HL-60/S4 treated with retinoic acid at 250 ng/mL for 4 days and 3 days (cell line): ENCODE measurements around the gene TUBB6.

ENCODE experiments used
- in situ Hi-C: fragments of 300-500 bp; cut with MboI; formaldehyde crosslinking; loops from 2 replicates; pipeline ENCODE4 v1.7.0; 2022; ENCODE audit warnings: low sequenced_read_pairs

Gene TUBB6

DNA sequence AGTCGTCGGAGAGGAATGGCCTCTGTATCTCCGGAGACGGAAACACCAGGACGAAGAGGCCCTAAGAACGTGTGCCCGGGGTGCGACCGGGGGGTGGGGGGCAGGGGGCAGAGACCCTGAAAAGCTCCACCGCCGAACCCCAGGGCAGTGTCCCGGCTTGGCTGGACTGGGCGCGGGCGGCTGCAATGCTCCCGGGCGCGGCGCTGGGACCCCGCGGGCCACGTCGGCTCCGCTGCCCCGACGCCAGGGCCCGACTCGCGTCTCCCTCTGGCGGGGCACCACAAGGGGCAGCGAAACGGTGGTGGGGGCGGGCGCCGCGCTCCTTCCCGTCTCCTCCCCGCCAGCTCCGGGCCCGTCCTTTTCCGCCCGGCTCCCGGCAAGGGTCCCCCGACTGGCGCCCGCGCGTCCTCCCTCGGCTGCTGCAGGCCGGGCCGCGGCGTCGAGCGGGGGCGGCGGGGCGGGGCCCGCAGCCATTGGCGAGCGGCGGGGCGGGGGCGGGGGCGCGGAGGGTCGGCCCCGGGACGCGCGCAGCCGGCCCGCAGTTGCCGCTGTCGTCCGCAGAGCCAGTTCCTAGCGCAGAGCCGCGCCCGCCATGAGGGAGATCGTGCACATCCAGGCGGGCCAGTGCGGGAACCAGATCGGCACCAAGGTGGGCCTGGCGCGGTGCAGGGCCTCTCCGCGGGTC, at the start of gene TUBB6:
TSS of gene TUBB6 (plus strand) at position 541 of the 685 bp plus-strand sequence. CDS start at position 593, 52 bp downstream.
- in situ Hi-C loops = no loop called here

DNA sequence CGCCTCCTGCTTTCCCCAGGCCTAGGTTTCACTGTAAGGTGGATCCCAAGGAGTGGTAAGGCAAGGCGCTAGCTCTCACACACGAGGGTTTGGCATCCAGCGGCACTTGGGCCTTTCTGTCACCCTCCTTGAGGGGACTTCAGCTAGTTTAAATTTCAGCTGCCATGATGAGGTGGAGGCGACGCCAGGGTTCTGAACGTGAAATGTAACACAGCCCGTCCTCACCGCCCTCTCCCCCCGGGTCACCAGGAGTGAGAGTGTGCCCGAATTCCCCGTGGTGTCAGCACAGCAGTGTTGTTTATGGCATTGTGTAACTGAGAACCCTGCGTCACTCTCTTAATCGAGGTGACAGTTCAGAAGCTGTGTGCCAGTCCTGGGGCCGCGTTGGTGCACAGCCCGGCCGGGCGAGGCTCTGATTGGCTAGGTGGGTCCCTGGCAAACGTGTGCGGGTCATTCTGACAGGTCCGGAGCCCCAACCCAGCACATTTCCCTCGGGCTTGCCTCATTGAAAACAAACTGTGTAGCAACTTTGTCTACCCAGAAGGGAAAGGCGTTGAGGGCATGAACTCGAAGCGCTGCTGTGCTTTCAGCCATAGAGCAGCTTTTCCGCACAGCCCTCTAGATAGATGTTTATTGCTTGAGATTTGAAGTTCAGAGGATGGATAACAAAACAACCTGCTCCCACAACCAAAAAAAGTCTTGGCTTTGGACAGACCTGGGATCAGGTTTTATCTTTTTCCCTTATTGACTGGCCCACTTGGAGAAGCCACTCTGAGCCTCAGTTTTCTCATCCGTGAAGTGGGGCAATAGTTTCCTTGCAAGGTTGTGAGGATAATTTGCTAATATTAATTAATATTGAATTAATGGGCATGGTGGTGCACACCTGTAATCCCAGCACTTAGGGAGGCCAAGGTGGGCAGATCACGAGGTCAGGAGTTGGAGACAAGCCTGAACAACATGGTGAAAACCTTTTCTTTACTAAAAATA, 49.0 kb upstream of the TUBB6 start:
- in situ Hi-C loops = no loop called here

DNA sequence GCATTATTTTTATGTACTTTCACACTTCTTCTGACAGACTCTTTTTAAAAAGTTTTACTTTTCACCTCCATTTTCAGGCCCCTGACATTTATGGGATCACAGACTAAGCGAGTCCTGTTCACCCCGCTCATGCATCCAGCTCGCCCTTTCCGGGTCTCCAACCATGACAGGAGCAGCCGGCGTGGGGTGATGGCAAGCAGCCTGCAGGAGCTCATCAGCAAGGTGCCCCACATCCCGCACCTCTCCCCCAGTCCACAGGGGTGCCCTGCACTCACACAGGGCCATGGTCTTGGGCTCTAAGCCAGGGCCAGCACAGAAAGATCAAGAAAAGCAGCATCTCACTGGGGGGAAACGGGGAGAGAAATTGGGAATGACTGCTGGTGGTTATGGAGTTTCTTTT, 45.3 kb upstream of the TUBB6 start:
- in situ Hi-C loops = no loop called here

DNA sequence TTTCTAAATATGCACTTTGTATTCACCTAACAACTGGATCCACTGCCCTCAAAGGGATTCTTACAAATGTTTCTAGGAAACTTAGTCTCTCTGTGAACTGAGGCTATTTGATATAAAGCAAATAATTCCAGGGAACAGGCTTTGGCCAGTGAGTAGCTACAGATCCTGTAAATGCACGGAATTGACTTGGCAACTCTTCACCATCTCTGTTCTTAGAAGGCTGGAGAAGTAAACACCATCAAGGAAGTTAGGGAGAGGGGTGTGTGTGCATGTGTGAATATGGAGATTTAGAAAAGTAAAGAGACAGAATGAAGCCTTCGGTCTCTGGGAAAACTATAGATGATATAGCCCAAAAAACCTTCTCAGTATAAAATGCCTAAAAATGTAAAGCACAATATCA, 43.2 kb upstream of the TUBB6 start:
- in situ Hi-C loops = no loop called here

DNA sequence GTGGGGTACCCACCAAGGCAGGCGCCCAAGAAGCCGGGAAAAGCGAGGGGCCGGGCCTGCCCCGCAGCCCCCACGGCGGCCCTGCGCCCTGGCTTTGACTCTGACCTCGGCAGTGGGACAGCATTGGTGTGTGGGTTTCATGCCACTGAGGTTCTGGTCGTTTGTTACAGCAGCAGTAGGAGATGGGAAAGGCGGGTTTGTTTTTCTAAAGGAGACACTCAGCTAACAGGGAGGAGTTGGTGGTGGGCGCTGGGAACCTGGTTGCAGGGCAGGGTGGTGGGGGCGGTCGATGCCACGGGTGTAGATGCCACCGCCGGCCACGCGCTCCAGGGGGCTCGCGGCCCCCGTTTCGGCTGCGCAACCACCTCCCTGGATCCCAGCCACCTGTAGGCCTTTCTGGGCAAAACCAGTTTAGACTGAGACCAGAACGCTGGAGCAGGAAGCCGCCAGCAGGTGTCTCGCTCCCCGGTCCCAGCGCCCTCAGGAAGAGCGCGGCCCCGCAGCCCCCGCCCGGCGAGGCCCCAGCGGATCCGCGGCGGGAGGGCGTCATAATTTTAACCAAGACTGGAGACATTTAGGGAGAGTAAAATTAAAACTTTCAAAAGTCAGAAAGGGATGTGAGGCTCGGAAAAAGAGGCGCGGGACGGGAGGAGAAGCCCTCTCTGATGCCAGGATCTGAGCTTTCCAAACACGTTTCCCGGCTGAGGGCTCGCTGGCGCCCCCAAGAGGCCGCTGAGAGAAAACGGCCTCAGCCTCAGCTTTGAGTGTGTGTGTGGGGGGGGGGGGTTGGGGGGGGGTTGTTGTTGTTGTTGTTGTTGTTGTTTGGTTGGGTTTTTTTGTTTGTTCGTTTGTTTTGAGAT, 36.4 kb upstream of the TUBB6 start:
- in situ Hi-C loops = no loop called here

DNA sequence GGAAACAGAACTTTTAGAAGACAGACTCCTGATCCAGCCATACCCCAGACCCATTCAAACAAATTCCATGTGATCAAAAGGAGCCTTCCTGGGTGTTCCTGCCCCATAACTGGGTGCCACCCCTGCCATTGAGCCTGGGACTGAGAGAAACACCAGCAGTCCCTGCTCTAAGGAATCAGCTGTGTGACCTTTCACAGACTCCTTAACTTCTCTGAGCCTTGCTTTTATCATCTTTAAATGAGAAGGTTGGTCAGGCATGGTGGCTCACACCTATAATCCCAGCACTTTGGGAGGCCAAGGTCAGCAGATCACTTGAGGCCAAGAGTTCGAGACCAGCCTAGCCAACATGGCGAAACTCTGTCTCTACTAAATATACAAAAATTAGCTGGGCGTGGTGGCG, 33.2 kb upstream of the TUBB6 start:
- in situ Hi-C loops = no loop called here

DNA sequence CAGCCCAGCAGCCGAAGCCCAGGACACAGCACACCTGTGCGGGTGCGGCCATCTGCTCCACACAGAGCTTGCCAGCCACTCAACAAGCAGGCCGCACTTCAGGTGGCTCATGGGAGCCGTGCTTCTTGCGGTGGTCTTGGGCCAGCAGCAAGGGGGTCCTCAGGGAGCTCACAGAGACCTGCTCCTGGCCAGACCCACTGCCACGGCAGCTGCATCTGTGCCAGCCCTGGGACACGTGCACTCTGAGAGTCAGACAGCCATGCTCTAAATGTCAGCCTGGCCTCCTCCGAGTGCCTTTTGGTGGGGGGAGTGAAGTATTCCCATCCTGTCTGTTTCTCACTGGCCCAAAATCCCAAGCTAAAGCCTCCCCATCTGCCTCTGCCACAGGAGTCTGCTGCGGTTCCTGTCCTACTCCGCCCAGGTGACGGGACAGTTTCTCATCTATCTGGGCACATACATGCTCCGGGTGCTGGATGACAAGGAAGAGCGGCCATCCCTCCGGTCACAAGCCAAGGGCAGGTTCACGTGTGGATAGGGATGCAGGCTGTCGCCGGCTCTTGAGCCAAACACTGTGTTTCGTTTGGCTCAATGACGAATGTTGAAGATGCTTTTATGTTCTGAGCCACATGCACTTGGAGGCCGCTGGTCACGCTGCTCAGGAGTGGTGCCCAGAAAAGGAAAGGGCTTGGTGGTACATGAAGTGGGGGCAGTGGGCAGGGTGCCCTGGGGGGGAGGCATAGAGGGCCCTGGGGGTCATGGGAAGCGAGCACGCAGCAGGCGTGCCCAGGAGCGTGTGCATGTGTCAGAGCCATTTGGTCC, 31.1 kb upstream of the TUBB6 start:
- in situ Hi-C loops = no loop called here

DNA sequence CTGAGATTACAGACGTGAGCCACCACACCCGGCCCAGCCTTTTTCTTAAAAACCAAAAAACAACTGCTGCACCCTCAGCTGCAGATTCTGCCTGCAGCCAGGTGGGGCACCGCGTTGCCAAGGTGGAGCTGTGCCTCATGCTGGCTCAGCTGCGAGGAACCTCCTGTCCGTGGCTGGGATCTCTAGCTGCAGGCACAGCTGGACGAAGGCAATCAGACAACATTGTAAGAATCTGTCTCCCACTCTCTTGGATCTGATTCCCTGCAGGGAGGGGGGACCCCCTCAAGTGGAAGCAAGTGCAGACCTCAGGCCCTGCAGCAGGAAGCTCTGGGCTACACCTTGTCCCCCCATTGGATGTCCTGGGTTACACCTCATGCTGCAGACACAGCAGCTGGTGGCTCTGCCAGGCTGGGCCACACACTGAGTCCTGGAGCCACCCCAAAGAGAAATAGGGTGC, 29.8 kb upstream of the TUBB6 start:
- in situ Hi-C loops = no loop called here

DNA sequence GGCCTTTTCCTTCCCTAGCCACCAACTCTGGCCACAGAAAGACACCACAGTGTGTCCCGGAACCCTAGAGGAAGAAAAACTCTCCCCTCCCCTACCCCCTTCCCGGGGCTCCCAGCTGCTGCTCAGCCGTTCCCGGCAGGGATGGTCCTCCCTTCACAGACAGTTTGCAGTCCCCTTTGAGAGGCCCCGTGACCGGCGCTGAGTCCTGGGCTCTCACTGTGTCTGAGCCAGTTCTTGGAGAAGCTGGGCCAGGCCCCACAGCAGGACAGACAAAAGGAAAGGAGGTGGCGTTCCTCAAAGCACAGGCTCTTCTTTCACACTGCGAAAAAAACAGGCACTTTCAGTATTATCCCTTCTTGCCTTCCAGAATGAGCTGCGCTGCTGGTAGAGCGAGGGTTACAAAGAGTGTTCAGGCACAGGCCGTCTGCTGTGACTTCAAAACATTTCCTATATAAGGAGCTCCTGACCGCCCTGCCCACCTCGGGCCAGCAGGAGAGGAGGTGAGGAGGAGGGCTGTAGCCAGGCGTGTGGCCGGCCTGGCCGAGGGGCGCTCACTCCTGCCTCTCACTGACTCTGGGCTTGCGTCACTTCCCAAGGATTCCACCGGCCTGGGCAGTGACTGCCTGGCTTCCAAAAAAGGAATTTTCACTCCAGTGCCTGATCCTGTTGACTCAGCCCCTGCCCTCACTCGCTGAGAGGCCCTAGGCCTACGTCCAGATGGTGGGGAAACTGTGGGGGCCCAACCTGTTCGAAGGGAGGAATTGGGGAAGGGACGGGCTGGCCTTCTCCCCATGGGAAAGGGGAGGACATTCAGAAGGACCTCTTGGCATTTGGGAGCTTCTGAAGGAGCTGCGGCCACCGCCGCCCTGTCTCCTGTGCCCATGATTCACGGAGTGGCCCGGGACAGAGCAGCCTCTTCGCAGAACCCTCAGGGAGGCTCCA, 29.0 kb upstream of the TUBB6 start:
- in situ Hi-C loops = no loop called here

DNA sequence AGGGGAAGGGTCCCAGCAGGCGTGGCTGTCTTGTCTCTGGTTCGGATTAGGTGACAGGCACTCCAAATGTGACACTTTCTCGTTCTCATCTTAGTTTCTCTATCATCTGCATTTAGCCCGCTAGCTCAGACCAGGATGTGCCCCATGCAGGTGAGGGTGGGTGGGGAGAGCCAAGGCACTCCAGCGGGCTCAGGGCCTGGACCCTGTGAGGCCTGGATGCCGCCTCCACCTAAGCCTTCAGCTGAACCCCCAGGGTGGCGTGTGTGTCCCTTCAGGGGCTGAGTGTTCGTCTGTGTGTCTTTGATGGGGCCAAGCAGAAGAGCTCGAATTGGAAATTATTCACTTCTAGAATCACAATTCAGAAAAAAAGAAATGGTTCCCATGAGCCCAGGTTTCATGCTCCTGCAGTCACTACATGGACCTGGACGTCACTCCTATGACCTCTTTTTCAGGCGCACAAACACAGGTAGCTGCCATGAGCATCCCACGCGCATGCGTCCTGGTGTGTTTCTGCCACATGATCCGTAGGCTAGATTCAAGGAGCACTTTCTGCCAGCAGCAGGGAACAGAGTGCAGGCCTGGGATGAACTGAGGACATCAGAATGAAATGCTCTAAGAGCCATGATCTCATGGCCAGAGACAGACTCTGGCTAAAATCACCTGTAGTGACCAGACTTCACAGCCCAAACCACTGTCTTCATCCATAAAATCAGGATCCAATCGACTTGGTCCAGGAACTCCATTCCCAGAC, 28.1 kb upstream of the TUBB6 start:
- in situ Hi-C loops = no loop called here

DNA sequence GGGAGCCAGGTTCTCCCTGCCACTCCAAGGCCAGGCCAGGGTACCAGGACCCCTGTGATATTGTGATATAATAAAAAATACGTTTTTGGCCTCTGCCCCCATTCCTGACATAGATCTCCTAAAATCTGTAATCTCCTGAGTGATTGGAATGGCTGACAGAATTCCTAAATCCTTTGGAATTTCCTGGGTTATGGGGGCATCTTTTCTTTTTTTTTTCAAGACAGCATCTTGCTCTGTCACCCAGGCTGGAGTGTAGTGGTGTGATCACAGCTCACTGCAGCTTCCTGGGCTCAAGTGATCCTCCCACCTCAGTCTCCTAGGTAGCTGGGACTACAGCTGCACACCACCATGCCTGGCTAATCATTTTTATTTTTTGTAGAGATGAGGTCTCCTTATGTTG, 26.2 kb upstream of the TUBB6 start:
- in situ Hi-C loops = no loop called here

DNA sequence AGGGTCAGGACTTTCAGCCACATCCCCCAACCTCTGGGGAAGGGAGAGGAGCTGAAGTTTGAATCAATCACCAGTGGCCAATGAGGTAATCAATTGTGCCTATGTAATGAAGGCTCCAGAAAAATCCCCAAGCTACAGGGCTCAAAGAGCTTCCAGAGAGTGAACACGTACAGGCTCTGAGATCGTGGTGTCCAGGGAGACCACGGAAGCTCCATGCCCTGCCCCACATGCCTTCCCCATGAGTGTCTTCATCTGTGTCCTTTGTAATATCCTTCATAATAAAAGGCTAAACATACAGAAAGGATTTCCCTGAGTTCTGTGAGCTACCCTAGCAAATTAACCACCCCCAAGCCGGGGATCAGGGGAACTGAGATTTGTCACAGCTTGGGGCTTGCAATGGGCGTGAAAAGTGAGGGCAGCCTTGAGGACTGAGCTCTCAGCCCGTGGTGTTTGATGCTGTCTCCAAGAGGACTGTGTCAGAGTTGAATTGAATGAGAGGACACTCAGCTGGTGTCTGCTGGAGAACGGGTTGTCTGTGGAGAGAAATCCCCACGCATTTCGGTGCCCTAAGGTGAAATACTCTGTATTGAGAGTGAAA, 25.5 kb upstream of the TUBB6 start:
- in situ Hi-C loops = no loop called here

DNA sequence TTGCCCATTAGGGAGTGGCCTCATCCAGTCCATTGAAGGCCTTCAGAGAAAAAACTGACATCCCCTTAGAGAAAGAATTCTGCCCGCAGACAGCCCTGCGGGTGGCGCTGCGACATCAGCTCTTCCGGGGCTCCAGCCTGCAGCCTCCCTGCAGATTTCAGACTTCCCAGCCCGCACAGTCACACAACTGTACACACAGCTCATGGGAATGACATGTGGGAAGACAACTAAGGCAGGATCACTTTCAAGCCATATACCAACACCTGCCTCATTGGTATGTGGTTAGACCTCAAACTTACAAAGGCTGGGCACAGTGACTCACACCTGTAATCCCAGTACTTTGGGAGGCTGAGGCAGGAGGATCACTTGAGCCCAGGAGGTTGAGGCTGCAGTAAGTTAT, 24.8 kb upstream of the TUBB6 start:
- in situ Hi-C loops = no loop called here

DNA sequence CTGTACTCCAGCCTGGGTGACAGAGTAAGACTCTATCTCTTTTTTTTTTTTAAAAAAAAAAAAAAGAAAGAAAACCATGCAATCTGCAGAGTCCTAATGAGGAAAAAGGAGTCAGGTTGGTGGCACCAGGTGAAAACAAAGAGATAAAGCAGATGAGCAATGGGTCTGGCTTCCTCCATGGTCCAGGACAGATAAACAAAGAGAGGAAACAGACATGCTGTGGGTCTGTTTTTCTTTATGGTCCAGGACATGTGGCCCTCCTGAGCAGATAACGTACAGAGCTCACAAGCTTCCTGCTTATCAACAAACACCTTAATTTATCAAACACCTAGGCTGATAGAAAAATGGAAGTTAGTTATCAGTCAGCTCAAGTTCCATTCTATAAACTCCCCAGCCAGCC, 24.4 kb upstream of the TUBB6 start:
- in situ Hi-C loops = no loop called here

DNA sequence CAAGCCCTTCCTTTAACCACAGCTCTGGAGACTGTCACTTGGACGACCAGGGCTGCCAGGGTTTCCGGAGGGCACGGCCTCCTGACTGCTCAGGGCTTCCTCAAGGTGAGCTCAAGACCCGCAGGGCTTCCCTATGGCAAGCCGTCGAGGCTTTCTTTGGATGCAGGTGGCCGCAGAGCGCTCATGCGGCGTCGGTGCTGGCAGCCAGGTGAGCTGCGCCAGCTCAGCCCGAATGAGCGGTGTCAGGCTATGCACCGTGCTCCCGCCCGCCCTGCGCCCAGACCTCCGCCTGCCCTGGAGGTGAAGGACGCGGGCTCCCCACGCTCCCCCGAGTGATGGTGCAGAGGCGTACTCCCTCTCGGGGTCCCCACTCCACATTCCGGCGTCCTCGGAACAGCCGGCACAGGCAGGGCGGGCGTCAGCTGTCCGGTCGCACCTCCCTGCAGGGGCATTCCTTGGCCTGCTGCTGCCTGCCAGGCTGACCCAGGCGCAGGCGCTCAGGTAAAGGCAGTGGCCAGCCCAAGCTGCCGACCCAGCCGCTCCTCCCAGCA, 20.8 kb upstream of the TUBB6 start:
- in situ Hi-C loops = no loop called here

DNA sequence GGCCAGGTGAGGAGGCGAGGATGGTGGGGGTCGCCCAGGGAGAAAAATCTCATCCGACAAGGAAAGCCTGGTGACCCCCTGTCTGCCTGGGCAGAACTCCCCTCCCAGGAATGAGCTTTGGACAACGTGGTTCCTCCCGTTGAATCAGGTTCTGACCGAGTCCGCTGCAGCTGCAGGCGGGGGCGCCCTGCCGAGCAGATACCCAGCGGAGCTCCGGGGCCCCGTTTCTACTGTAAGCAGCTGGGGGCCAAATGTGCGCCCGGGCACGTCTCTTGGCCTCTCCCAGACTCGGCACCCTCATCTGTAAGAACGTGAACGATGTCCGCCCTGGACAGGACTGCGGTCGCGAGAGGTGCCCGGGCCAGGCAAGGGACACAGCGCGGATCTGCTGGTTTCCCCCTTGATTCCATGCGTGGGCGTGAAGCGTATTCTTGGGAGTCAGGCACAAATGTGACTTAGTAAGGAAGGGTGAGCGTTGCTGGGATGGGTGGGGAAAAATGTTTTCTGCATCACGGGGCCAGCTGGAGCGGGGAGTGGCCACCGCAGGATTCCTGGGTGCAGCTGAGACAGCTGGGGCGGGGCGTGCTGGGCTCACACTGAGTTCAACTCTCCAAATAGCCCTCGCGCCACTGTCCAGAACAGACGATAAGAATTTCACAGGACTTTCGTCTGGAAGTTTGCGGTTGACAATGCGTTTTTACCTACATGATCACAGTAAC, 20.2 kb upstream of the TUBB6 start:
- in situ Hi-C loops = no loop called here

DNA sequence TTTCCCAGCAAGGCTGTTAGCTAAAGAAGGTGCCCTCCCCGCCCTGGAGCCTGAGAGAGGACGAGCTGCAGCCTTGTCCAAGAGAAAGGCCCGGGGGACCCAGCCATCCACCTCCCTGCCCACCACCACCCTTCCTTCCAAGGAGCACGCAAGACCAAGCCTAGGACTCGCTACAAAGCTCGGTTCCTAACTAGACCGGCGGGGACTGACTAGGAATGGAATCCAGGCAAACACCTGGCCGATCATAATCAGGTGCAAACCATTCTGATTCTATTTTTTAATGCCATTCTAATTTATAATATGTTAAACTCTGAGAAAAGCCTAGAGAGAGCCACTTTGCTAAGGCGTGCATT, 19.7 kb upstream of the TUBB6 start:
- in situ Hi-C loops = no loop called here
